Mammary epithelial cell (primary cell): ENCODE data around the gene PRRT2.

Experiments
- EZH2 ChIP-seq: IDR thresholded peaks from 2 replicates; pipeline ENCODE4 v1.6.1; 2012; ENCODE audit warnings: low read length, inconsistent platforms, borderline replicate concordance
- TF ChIP-seq, protein P1 (sequence below), 2 donors: IDR thresholded peaks in 1 of 2; conservative IDR thresholded peaks in 1 of 2; 2 replicates each; pipeline ENCODE4 v1.5.1; 2011 to 2012; ENCODE audit warnings: inconsistent platforms in 2 of 2, low read length in 2 of 2, mild to moderate bottlenecking in 2 of 2, control low read depth in 1 of 2, low read depth in 1 of 2; ENCODE audit not compliant: insufficient read depth in 1 of 2; ENCODE audit errors: extremely low read depth in 1 of 2

- TF ChIP-seq, protein P1, sequence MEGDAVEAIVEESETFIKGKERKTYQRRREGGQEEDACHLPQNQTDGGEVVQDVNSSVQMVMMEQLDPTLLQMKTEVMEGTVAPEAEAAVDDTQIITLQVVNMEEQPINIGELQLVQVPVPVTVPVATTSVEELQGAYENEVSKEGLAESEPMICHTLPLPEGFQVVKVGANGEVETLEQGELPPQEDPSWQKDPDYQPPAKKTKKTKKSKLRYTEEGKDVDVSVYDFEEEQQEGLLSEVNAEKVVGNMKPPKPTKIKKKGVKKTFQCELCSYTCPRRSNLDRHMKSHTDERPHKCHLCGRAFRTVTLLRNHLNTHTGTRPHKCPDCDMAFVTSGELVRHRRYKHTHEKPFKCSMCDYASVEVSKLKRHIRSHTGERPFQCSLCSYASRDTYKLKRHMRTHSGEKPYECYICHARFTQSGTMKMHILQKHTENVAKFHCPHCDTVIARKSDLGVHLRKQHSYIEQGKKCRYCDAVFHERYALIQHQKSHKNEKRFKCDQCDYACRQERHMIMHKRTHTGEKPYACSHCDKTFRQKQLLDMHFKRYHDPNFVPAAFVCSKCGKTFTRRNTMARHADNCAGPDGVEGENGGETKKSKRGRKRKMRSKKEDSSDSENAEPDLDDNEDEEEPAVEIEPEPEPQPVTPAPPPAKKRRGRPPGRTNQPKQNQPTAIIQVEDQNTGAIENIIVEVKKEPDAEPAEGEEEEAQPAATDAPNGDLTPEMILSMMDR (conservative IDR thresholded peaks at IDR 0.05 in 1 of 2, IDR thresholded peaks at IDR 0.05 in 1 of 2; ENCODE audit: extremely low read depth in 1 of 2, insufficient read depth in 1 of 2, low read depth in 1 of 2, low read length in 2 of 2): no peak
- no peak for TF ChIP-seq EZH2
These were observed 2.8 kb upstream of the PRRT2 start for GRCh38 chr16:29809031-29809747.
